Measurements from ENCODE around the gene ILF2.
"Not testable (repeated sequence)": the region's sequence is repeated elsewhere in the genome, so short reads cannot be mapped to it uniquely, and the experiment has no call there.

ILF2 gene

DNA sequence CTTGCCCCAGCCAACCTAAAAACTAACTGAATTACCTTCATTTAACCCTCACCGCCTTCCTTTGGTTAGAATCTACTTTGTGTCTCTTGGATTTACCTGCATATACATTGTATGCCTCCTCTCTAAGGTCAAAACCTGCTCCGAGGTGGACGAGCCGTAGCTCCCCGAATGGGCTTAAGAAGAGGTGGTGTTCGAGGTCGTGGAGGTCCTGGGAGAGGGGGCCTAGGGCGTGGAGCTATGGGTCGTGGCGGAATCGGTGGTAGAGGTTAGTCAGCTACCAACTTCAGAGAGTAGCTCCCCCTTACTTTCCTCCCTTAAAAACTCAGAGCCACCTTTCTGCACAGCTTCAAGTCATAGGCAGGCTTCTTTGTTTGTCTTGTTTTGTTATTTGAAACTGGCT lies 27.7 kb downstream of the ILF2 start:
- H3K4me2 ChIP-seq (ENCODE audit: insufficient read depth, low read length, poor library complexity, severe bottlenecking): no peak overlapping the region
- H3K4me3 ChIP-seq (ENCODE audit: low read length in 2 of 2): no peak overlapping the region
- no peak overlapping the region for H2BK120ac ChIP-seq (ENCODE audit: low read depth, low read length)
- no peak overlapping the region for H4K91ac ChIP-seq (ENCODE audit: low read depth, low read length, poor library complexity)
- H2BK15ac ChIP-seq (ENCODE audit: low read length): no peak overlapping the region
- WGBS, 2 donors (ENCODE audit: extremely low coverage in 2 of 2, insufficient read length in 2 of 2, insufficient replicate concordance in 1 of 2): no CpG with 5 or more reads among the region's 11 CpGs
- no peak overlapping the region for H3K14ac ChIP-seq (ENCODE audit: low read length)
- no peak overlapping the region for H2BK5ac ChIP-seq (ENCODE audit: low read length)
- H3K9me3 ChIP-seq (replicated peaks in 1 of 2; ENCODE audit: control insufficient read depth in 2 of 2, insufficient read depth in 1 of 2, low read depth in 1 of 2, low read length in 2 of 2): no peaks in the 10 kb centered on the region
- no peak overlapping the region for H3K23ac ChIP-seq (ENCODE audit: low read depth, low read length, poor library complexity)
- no peak for DNase-seq (ENCODE audit: low spot score)
- no peak overlapping the region for H3K9ac ChIP-seq (ENCODE audit: low read depth, low read length, poor library complexity)
- no peaks in the 10 kb centered on the region for H3K27me3 ChIP-seq (ENCODE audit: control insufficient read depth in 3 of 3, insufficient read depth in 3 of 3, low read depth in 1 of 3, low read length in 3 of 3)
- no peak overlapping the region for H2AFZ ChIP-seq (ENCODE audit: low read length)
- peaks cover 2% of the 10 kb centered on the region for H3K79me1 ChIP-seq (ENCODE audit: low read depth, low read length)
- H3K4ac ChIP-seq (ENCODE audit: low read length): no peak overlapping the region
- peaks cover 39 to 95% of the 10 kb centered on the region in 2 donors for H3K36me3 ChIP-seq (replicated peaks in 1 of 2; ENCODE audit: control insufficient read depth in 2 of 2, insufficient read depth in 2 of 2, low read length in 2 of 2)
- no peak overlapping the region for H2AK5ac ChIP-seq (ENCODE audit: low read depth, low read length)
- no peak overlapping the region for H4K8ac ChIP-seq (ENCODE audit: low read depth, low read length)
- no peak overlapping the region for H3K18ac ChIP-seq (ENCODE audit: low read length)
- H2BK12ac ChIP-seq (ENCODE audit: low read length): no peak overlapping the region
- peaks cover 0 to 2% of the 10 kb centered on the region in 2 donors for H3K4me1 ChIP-seq (ENCODE audit: control insufficient read depth in 2 of 2, insufficient read depth in 1 of 2, low read depth in 1 of 2, low read length in 2 of 2)
- H3K27ac ChIP-seq (replicated peaks; ENCODE audit: low read length): no peak overlapping the region

DNA sequence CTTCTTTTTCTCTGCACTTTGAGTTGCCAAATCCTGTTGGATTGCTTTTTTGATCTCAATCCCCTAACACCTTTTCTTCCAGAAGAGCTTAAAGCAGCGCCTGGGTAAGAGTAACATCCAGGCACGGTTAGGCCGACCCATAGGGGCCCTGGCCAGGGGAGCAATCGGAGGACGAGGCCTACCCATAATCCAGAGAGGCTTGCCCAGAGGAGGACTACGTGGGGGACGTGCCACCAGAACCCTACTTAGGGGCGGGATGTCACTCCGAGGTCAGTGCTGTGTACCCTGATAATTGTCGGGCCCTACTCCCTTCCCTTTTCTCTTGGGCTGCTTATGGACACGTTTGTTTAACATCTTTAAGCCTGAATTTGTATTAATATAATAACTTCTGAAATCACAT lies 28.6 kb downstream of the ILF2 start:
- Histone ChIP-seq H4K8ac (ENCODE audit: low read depth, low read length) (no peak overlapping the region), H3K4me2 (ENCODE audit: insufficient read depth, low read length, poor library complexity, severe bottlenecking) (no peak overlapping the region), H3K23ac (ENCODE audit: low read depth, low read length, poor library complexity) (no peak overlapping the region), H3K4me3 (ENCODE audit: low read length in 2 of 2) (no peak overlapping the region), H3K27ac (replicated peaks; ENCODE audit: low read length) (no peak overlapping the region), H2BK12ac (ENCODE audit: low read length) (no peak overlapping the region), H2AFZ (ENCODE audit: low read length) (no peak overlapping the region), H2BK5ac (ENCODE audit: low read length) (no peak overlapping the region), H2BK15ac (ENCODE audit: low read length) (no peak overlapping the region), H3K4ac (ENCODE audit: low read length) (no peak overlapping the region), H3K9ac (ENCODE audit: low read depth, low read length, poor library complexity) (no peak overlapping the region), H3K14ac (ENCODE audit: low read length) (no peak overlapping the region), H2BK120ac (ENCODE audit: low read depth, low read length) (no peak overlapping the region), H3K18ac (ENCODE audit: low read length) (no peak overlapping the region), H2AK5ac (ENCODE audit: low read depth, low read length) (no peak overlapping the region), H3K9me3 (replicated peaks in 1 of 2; ENCODE audit: control insufficient read depth in 2 of 2, insufficient read depth in 1 of 2, low read depth in 1 of 2, low read length in 2 of 2) (no peaks in the 10 kb centered on the region), H3K27me3 (ENCODE audit: control insufficient read depth in 3 of 3, insufficient read depth in 3 of 3, low read depth in 1 of 3, low read length in 3 of 3) (no peaks in the 10 kb centered on the region), H4K91ac (ENCODE audit: low read depth, low read length, poor library complexity) (no peak overlapping the region), H3K36me3 (replicated peaks in 1 of 2; ENCODE audit: control insufficient read depth in 2 of 2, insufficient read depth in 2 of 2, low read length in 2 of 2) (peaks cover 43 to 100% of the 10 kb centered on the region in 2 donors), H3K79me1 (ENCODE audit: low read depth, low read length) (peaks cover 2% of the 10 kb centered on the region), H3K4me1 (ENCODE audit: control insufficient read depth in 2 of 2, insufficient read depth in 1 of 2, low read depth in 1 of 2, low read length in 2 of 2) (no peaks in the 10 kb centered on the region)
- no peak for DNase-seq (ENCODE audit: low spot score)
- no CpG with 5 or more reads among the region's 11 CpGs for WGBS, 2 donors (ENCODE audit: extremely low coverage in 2 of 2, insufficient read length in 2 of 2, insufficient replicate concordance in 1 of 2)

DNA sequence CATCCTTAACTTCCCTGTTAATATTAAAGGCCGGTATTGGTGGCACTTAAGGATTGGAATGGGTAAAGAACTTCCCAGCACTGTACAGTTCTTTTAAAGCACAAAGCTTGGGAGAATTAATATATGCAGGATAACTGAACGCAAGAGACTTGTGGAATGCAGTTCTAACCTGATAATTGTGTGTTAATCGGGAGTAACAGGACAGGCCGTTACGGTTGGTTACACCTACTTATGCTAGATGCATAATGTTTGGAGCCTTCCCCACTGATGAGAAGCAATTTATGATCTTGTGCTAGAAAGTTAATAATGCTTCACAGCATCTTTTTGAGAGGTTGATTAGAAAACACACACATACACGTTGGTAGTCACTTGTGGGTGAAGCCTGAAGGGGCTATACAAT lies 29.9 kb downstream of the ILF2 start:
- Histone ChIP-seq H3K9ac (ENCODE audit: low read depth, low read length, poor library complexity) (no peak overlapping the region), H3K4me2 (ENCODE audit: insufficient read depth, low read length, poor library complexity, severe bottlenecking) (no peak overlapping the region), H4K8ac (ENCODE audit: low read depth, low read length) (no peak overlapping the region), H3K23ac (ENCODE audit: low read depth, low read length, poor library complexity) (no peak overlapping the region), H2BK15ac (ENCODE audit: low read length) (no peak overlapping the region), H3K27me3 (ENCODE audit: control insufficient read depth in 3 of 3, insufficient read depth in 3 of 3, low read depth in 1 of 3, low read length in 3 of 3) (no peaks in the 10 kb centered on the region), H3K4me1 (ENCODE audit: control insufficient read depth in 2 of 2, insufficient read depth in 1 of 2, low read depth in 1 of 2, low read length in 2 of 2) (no peaks in the 10 kb centered on the region), H4K91ac (ENCODE audit: low read depth, low read length, poor library complexity) (no peak overlapping the region), H3K79me1 (ENCODE audit: low read depth, low read length) (peaks cover 5% of the 10 kb centered on the region), H3K27ac (replicated peaks; ENCODE audit: low read length) (no peak overlapping the region), H2BK12ac (ENCODE audit: low read length) (no peak overlapping the region), H3K36me3 (replicated peaks in 1 of 2; ENCODE audit: control insufficient read depth in 2 of 2, insufficient read depth in 2 of 2, low read length in 2 of 2) (peaks cover 49 to 100% of the 10 kb centered on the region in 2 donors), H2AK5ac (ENCODE audit: low read depth, low read length) (no peak overlapping the region), H2BK120ac (ENCODE audit: low read depth, low read length) (no peak overlapping the region), H3K18ac (ENCODE audit: low read length) (no peak overlapping the region), H3K4ac (ENCODE audit: low read length) (no peak overlapping the region), H3K14ac (ENCODE audit: low read length) (no peak overlapping the region), H2BK5ac (ENCODE audit: low read length) (no peak overlapping the region), H2AFZ (ENCODE audit: low read length) (no peak overlapping the region), H3K9me3 (replicated peaks in 1 of 2; ENCODE audit: control insufficient read depth in 2 of 2, insufficient read depth in 1 of 2, low read depth in 1 of 2, low read length in 2 of 2) (peaks cover 0 to 5% of the 10 kb centered on the region in 2 donors), H3K4me3 (ENCODE audit: low read length in 2 of 2) (no peak overlapping the region)
- DNase-seq (ENCODE audit: low spot score): no peak
- WGBS, 2 donors (ENCODE audit: extremely low coverage in 2 of 2, insufficient read length in 2 of 2, insufficient replicate concordance in 1 of 2): no CpG with 5 or more reads among the region's 6 CpGs

DNA sequence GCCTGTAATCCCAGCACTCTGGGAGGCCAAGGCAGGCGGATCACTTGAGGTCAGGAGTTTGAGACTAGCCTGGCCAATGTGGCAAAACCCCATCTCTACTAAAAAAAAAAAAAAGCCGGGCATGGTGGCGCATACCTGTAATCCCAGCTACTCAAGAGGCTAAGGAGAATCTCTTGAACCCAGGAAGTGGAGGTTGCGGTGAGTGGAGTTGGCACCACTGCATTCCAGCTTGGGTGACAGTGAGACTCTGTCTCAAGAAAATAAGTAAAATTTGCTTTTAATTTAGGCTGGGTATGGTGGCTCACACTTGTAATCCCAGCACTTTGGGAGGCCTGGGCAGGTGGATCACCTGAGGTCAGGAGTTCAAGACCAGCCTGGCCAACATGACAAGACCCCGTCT lies 30.6 kb downstream of the ILF2 start:
- DNase-seq (ENCODE audit: low spot score); H2BK5ac ChIP-seq (ENCODE audit: low read length); H3K79me1 ChIP-seq (ENCODE audit: low read depth, low read length); H3K4me2 ChIP-seq (ENCODE audit: insufficient read depth, low read length, poor library complexity, severe bottlenecking); H3K4me1 ChIP-seq (ENCODE audit: control insufficient read depth in 2 of 2, insufficient read depth in 1 of 2, low read depth in 1 of 2, low read length in 2 of 2); H4K8ac ChIP-seq (ENCODE audit: low read depth, low read length); H2BK12ac ChIP-seq (ENCODE audit: low read length); H4K91ac ChIP-seq (ENCODE audit: low read depth, low read length, poor library complexity); H3K9ac ChIP-seq (ENCODE audit: low read depth, low read length, poor library complexity); H3K14ac ChIP-seq (ENCODE audit: low read length); H3K4ac ChIP-seq (ENCODE audit: low read length); H3K23ac ChIP-seq (ENCODE audit: low read depth, low read length, poor library complexity); H3K27ac ChIP-seq (replicated peaks; ENCODE audit: low read length); H2BK120ac ChIP-seq (ENCODE audit: low read depth, low read length); H3K9me3 ChIP-seq (replicated peaks in 1 of 2; ENCODE audit: control insufficient read depth in 2 of 2, insufficient read depth in 1 of 2, low read depth in 1 of 2, low read length in 2 of 2); H2AK5ac ChIP-seq (ENCODE audit: low read depth, low read length); H3K4me3 ChIP-seq (ENCODE audit: low read length in 2 of 2); H2AFZ ChIP-seq (ENCODE audit: low read length); H3K27me3 ChIP-seq (ENCODE audit: control insufficient read depth in 3 of 3, insufficient read depth in 3 of 3, low read depth in 1 of 3, low read length in 3 of 3); H2BK15ac ChIP-seq (ENCODE audit: low read length); H3K18ac ChIP-seq (ENCODE audit: low read length): not testable (repeated sequence)
- H3K36me3 ChIP-seq (replicated peaks in 1 of 2; ENCODE audit: control insufficient read depth in 2 of 2, insufficient read depth in 2 of 2, low read length in 2 of 2): peaks cover 43 to 100% of the 10 kb centered on the region in 2 donors
- WGBS, 2 donors (ENCODE audit: extremely low coverage in 2 of 2, insufficient read length in 2 of 2, insufficient replicate concordance in 1 of 2): no CpG with 5 or more reads among the region's 5 CpGs

Data from neuronal stem cell (in vitro differentiated cells).